Activated CD4-positive, alpha-beta T cell treated with anti-CD3 and anti-CD28 coated beads, Interleukin-2, amount 50 U/mL, for 24 hours (primary cell): Measurements from ENCODE around the gene TPGS1.

ENCODE experiments used
- DNase-seq, 2 donors: peaks; one replicate each; pipeline ENCODE4 v3.0.0-alpha.2; 2020; ENCODE audit warnings: low read depth in 1 of 2, low spot score in 1 of 2

TPGS1 gene

DNA sequence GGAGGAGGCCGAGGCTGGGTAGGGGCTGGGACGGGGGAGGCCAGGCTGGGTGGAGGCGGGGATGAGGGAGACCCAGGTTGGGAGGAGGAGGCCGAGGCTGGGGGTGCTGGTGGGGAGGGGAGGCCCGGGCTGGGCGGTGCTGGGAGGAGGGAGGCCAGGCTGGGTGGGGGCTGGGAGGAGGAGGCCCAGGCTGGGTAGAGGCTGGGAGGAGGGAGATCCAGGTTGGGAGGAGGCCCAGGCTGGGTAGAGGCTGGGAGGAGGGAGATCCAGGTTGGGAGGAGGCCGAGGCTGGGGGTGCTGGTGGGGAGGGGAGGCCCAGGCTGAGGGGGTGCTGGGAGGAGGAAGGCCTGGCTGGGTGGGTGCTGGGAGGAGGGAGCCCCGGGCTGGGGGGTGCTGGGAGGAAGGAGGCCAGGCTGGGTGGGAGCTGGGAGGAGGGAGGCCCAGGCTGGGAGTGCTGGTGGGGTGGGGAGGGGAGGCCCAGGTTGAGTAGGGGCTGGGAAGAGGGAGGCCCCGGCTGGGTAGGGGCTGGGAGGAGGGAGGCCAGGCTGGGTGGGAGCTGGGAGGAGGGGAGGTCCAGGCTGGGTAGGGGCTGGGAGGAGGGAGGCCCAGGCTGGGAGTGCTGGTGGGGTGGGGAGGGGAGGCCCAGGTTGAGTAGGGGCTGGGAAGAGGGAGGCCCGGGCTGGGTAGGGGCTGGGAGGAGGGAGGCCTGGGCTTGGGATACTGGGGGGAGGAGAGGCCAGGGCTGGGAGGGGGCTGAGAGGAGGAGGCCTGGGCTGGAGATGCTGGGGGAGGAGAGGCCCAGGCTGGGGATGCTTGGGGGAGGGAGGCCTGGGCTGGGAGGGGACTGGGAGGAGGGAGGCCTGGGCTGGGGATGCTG lies 10.7 kb downstream of the TPGS1 start:
- DNase-seq, result no peak

DNA sequence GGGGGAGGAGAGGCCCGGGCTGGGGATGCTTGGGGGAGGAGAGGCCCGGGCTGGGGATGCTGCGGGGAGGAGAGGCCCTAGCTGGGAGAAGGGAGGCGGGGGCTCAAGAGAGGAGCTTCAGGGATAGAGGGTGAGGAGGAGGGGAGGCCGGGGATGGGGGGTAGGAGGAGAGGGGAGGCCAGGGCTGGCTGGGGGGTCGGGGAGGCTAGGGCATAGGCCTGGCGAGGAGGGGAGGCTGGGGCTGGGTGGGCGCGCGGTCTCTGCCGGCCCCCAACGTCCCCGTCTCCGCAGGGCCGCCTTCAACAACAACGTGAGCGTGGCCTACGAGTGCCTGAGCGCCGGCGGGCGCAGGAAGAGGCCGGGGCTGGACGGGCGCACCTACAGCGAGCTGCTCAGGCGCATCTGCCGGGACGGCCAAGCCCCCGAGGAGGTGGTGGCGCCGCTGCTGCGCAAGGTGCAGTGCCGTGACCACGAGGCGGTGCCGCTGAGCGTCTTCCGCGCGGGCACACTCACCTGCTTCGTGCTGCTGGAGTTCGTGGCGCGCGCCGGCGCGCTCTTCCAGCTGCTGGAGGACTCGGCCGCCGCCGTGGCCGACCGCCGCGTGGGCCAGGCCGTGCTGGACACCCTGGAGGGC lies 11.4 kb downstream of the TPGS1 start:
- peak in 1 of 2 donors; percentile 28 for DNase-seq

DNA sequence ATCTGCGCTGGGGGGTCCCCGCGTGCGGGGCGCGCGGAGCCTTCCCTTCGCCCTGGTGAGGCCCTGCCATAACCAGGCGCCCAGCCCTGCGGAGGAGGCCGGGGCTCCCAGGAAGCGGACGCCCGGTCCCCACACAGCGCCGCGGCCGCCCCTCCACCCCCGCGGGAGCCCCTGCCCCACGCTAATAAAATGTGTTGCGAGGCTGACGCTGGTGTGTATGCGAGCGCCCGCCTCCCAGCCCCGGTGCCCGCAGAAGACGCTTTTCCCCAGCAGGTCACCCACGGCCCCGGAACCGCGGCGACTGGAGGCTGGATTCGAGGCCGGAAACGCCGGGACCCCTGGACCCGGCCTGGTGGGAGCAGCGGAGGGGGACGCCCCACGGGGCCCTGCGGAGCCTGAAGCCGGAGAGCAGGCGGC lies 12.2 kb downstream of the TPGS1 start:
- DNase-seq, result no peak

DNA sequence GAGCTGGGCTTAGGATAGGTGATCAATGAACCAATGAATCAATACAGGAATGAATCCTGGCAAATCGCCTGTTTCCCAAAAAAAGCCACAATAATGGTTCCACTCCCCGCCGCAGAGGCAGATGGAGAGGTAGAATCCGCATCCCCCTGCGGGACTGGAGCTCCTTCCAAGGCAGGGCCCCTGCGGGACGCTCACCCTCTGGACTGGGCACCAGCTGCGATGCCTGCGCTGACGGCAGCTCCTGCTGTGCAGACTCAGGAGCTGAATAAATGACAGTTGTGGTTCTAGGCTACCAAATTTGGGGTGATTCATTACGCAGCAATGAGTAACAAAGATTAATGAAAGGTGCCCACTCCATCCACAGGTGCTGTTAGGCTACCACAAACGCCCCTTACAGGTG lies 15.4 kb downstream of the TPGS1 start:
- DNase-seq, result no peak

DNA sequence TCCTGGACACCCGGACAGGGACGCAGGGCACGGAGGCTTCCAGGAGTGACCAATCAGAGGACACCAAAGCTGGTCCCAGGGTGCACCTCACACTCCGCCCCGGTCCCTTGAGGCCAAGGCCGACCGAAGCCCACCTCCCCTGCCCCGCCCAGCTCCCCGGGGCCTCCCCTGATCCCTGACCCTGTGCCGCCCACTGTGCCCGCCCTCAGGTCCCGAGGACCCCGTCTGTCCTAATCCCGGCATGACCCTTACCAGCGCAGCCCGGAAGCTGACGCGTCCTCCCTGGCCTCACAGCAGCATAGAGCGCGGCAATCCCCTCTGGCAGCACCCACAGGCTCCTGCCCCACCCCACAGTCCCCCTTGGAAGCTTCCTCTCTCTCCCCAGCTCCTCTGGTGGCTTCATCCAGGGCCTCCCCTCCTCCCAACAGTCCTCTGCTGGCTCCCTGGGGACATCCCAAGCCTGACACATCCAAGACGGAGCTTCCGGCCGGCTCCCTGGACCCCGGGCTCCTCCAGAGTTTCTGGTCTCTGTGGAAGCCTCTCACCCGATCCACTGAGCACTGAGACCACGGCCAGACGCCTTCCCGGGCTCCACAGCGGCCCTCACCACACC lies 16.9 kb downstream of the TPGS1 start:
- DNase-seq, result no peak

DNA sequence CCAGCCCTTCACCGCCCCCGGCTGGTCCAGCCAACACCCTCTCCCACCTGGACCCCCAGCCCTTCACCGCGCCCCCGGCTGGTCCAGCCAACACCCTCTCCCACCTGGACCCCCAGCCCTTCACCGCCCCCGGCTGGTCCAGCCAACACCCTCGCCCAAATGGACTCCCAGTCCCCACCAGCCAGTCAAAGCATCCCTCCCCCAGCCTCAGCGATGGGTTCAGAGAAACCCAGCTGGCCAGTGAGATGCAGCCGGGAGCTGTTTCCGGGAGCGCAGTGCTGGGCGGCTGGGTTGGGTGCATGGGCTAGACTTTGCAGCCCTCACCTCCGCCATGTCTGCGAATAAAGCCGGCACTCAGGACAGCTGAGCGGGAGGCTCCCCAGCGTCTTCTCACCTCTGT lies 17.7 kb downstream of the TPGS1 start:
- no peak for DNase-seq

DNA sequence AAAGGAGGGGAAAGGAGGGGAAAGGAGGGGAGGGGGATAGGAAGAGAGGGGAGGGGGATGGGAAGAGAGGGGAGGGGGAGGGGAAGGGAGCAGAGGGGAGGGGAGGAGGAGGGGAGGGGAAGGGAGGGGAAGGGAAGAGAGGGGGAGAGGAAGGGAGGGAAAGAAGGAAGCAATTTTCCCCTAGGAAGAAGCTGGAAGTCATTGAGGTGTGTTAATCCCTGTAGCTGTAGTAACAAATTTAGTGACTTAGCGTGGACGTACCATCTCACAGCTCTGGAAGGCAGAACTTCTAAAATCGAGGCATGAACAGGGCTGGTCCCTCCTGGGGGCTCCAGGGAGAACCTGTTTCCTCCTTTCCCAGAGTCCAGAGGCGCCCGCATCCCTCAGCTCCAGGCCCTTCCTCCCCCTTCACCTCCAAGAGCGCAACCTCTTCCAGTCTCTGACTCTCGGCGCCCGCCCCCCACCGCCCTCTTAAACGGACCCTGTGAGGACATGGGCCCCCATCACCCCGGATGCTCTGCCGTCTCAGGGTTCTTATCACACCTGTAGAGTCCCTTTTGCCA lies 18.6 kb downstream of the TPGS1 start:
- no peak for DNase-seq

DNA sequence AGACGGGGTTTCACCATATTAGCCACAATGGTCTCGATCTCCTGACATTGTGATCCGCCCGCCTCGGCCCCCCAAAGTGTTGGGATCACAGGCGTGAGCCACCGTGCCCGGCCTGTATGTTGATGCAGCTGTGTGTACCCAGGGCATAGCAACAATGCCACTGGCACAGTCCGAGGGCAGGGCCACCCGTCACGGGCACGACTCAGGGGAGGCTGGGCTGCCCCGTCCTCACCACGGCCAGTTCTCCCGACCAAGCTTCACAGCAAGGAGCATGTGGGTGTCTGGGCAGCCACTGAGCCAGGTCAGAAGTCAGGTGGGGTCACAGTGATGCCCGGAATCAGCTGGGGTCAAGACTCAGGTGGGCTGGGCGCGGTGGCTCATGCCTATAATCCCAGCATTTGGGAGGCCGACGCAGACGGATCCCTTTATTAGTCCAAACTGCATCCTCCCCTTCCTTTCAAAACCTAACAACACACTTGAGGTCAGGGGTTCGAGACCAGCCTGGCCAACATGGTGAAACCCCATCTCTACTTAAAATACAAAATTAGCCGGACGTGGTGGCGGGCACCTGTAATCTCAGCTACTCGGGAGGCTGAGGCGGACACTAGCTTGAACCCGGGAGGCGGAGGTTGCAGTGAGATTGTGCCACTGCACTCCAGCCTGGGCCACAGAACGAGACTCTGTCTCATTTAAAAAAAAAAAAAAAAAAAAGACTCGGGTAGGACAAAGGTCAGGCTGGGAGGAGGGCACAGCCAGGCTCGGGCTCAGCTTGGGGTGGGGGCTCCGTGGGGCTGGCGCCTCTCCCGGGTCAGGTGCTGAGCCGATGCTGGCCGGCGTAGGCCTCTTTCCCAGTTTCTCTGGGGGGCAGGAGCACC lies 23.1 kb downstream of the TPGS1 start:
- DNase-seq, result no peak

DNA sequence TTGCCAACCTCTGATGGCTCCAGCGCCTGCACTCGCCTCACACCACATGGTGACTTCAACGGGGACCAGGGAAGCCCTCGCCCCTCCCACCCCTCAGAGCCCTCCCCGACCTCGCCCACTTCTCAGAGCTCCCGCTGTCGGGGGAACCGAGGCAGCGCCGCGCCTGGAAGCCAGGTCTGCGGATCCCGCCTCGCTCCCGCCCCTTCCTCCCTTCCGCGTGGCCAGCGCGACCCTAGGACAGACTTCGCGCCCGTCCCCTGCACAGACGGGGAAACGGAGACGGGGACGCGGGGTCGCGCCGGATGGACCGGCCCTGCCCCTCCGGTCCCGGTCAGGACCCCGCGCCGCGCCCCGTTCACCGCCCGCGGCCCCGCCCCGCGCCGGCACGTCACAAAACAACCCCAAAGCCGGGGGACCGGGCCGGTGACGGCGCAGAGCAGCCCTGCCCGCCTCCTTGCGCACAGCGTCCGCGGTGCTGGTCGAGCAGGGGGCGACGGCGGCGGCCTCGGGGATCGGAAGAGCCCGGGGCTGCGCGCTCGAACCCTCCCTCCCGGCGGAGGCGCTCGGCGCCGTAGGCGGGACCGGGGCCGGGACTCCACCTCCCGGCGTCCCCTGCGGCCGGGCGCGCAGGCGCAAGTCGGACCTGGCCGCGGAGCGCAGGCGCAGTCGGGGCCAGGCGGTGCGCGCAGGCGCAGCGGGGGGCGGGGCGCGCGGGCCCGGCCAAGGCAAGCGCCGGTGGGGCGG lies 23.9 kb downstream of the TPGS1 start:
- DNase-seq, result peak; percentile 79 to 85

DNA sequence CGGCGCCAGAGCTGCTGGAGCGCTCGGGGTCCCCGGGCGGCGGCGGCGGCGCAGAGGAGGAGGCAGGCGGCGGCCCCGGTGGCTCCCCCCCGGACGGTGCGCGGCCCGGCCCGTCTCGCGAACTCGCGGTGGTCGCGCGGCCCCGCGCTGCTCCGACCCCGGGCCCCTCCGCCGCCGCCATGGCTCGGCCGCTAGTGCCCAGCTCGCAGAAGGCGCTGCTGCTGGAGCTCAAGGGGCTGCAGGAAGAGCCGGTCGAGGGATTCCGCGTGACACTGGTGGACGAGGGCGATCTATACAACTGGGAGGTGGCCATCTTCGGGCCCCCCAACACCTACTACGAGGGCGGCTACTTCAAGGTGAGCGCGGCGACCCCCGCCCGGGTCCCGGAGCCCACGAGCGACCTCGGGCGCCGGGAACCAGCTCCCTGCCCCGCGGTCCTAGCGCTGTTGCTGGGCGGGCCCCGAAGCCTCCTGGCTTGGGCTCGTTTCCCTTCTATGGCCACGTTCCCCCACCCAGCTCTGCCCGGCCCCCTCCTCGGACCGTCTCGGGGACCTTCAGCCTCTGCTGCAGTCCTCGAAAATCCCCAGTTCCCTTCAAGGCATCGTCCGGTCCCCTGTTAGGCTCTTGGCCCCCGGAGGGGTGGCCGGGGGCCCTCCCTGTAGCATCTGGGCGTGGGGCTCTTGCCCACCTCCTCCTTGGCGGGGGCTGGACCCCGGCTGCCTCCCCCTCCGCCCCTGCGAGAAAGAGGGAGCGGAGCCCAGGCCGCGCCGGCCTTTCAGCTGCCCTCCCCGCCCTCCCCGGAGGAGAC lies 24.7 kb downstream of the TPGS1 start, which contains the start of gene CDC34:
TSS of gene CDC34 (plus strand) at position 8 of the 808 bp plus-strand sequence. CDS start at position 180, 172 bp downstream.
- no peak for DNase-seq

DNA sequence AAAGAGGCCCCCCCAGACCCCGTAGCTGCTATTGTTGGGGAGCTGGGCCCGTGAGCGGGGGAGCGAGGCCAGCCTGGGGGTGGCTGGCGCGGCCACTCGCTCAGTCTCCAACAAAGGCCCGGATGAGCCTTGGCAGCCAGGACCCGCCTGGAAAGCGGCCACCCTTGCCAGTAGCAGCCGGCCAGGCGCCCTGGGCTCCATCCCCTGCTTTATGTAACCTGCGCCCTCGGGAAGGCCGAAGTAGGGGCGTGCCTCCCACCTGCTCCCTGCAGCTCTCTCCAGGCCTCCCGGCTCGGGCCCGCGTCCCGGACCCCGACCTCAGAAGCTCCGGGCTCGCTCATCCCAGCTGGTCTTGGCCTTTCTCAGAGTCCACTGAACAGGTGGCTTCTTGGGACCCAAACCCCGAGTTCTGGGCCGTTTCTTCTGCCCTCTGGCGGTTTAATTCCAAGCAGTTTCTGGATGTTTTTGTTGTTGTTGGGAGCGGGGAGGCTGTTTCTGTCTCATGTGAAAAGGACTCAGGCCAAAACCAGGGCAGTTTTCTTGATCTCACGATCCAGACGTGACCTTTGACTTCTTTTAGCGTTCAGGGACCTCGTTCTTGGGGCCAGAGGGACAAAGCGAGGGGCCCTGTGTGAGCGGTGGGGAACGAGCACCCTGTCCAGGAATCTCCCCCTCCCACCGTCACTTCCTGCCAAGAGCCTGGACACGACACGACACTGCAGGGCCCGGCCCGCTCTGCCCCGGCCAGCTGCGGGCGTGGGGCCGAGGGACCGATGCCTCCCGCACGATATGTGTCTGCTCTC lies 25.5 kb downstream of the TPGS1 start:
- DNase-seq, result no peak

DNA sequence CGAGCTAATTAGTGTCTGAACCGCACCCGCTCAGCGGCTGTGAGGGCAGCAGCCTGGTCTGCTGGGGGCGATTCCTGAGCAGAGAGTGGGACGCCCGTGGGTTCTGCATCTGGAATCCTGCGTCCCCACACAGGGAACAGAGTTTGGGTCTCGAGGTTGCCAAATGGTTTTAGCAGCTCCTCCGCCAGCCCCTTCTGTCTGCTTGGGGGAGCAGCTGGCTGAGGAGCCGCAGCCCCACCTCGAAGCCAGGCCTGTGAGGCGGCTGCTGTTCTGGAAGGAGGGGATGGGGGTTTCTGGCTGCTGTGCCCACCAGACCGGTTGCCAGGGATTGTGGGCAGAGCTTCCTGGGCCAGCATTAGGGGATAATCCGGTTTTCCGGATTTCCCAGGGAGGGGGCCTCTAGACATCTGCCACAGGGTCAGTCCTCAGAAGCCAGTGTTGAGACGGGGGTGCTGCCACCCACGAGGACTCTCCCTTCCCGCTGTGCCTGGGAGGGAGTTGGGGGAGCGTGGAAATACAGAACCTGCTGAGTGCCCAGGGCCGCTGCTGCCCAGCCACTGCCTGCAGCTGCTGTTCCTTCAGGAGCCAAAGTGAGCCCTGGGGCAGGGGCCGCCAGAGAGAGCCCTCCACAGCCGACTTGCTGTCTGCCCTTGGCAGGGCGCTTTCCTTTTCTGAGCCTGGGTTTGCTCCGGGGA lies 26.2 kb downstream of the TPGS1 start:
- DNase-seq, result no peak

DNA sequence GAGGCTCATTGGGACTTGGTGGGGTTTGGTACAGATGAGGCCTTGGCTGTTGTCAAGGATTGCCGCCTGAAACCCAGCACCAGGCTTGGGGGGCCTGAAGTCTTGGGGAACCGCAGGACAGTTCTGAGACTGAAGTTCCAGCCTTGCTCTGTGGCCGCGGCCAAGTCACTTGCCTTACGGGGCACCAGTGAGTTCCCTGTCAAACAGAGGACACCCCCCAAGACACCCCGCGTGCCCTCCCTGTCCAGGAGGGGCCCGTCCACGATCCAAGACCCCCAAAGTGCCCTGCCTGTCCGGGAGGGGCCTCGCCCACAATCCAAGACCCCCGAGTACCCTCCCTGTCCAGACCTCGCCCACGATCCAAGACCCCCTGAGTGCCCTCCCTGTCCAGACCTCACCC lies 26.8 kb downstream of the TPGS1 start:
- DNase-seq, result no peak

DNA sequence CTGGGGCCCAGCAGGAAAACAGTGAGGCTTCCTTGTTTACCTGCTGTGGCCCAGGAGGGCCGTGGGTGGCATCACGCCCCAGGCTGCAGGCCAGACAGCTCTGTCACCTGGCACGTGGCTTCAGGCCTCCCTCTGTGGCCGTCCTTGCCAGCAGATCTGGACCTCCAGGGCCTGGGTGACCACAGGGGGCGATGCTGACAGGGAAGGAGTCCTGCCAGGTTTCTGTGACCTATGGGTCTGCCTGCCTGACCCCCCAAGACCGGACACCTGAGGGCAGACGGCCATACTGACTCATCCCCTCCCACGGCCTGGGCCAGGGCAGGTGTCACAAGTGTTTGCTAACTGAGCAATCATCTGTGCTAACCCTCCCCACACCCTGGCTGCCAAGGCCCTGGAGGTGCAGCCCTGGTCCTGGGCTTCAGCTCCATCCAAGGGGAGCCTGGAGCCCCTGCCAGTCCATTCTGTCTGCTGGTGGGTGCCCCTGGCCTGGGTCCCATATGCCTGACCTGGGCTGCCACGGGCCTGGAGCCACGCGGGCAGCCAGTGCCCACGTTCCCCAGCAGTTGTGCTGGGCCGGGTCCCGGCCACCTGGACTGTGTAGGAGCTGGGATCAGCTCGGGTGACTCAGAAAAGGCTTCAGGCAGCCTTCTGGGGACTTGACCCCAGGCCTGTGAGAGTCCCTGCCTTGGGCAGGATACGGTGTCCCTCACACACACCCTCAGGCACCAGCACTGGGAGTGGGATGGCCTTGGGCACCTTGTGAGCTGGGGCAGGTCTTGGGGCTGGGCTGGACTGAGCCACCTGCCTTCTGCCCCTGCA lies 27.9 kb downstream of the TPGS1 start:
- DNase-seq, result no peak

DNA sequence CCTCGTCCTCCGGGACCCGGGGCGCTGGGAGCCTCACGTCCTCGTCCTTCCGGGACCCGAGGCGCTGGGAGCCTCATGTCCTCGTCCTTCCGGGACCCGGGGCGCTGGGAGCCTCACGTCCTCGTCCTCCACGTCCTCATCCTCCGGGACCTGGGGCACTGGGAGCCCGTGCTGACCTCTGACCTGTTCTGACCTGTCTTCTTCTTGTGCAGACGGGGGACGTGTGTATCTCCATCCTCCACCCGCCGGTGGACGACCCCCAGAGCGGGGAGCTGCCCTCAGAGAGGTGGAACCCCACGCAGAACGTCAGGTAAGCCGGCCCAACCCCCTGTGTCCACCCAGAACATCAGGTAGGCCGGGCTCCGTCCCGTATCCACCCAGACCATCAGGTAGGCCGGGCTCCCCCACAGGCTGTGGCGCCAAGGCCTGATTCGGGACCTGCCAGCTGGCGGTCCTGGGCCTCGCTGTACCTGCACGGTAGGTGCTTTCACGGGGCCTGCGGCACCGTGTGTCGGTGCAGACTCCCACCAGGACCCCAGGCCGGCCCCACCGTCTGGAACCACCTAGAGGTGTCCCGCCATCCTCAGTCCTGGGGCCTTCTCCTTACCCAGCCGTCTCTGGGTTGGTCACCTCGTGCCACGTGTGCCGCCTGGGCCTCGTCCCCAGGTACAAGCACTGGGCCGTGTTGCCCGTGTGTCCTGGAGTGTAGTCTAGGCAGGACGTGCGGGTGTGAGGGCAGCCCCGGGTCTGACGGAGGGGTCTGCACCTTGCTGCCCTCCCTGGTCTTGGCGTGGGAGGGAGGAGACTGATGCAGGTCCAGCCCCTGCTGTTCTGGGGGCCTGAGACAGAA lies 29.0 kb downstream of the TPGS1 start:
- DNase-seq, result no peak

DNA sequence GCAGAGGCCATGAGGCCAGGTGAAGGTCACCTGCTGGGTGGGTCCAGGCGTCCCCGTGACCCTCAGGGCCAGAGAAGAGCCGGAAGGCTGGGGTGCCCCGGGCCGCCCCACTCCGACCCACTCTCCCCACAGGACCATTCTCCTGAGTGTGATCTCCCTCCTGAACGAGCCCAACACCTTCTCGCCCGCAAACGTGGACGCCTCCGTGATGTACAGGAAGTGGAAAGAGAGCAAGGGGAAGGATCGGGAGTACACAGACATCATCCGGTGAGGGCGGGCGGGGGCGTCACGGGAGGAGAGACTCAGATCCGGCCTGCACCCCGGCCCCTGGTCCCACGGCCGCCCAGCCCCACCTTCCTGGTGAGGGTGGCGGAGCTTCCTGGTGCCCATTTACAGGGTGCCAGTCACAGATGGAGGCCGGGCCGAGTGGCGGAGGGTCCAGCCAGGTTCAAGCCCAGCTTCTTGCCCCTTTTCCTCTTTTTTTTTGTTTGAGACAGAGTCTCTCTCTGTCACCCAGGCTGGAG lies 29.6 kb downstream of the TPGS1 start:
- no peak for DNase-seq
